Measurements from ENCODE around the gene SSPN.

SSPN gene

GRCh38 chr12:26197832-26198231 lies 2.5 kb downstream of the SSPN start:
- TF ChIP-seq CTCF (conservative IDR thresholded peaks at IDR 0.05; ENCODE audit: low read depth, low read length) = no peak
- DNase-seq (ENCODE audit: low read depth) = no peak

GRCh38 chr12:26198742-26199141 lies 3.4 kb downstream of the SSPN start:
- no peak for DNase-seq (ENCODE audit: low read depth)
- no peak overlapping the region for H3K4me3 ChIP-seq (ENCODE audit: low read length)
- no peak for TF ChIP-seq CTCF (conservative IDR thresholded peaks at IDR 0.05; ENCODE audit: low read depth, low read length)

More at GRCh38 chr12:26197832-26198231, 2.5 kb downstream of the SSPN start:
- H3K4me3 ChIP-seq (ENCODE audit: low read length) = no peak overlapping the region

GRCh38 chr12:26203167-26203780 lies 7.9 kb downstream of the SSPN start:
- no peak for TF ChIP-seq CTCF (conservative IDR thresholded peaks at IDR 0.05; ENCODE audit: low read depth, low read length)
- DNase-seq (ENCODE audit: low read depth) = no peak
- H3K4me3 ChIP-seq (ENCODE audit: low read length) = no peak overlapping the region

GRCh38 chr12:26204612-26205289 lies 9.4 kb downstream of the SSPN start:
- no peak for DNase-seq (ENCODE audit: low read depth)
- TF ChIP-seq CTCF (conservative IDR thresholded peaks at IDR 0.05; ENCODE audit: low read depth, low read length) = no peak
- H3K4me3 ChIP-seq (ENCODE audit: low read length) = no peak overlapping the region

GRCh38 chr12:26205298-26205697 lies 9.9 kb downstream of the SSPN start:
- H3K4me3 ChIP-seq (ENCODE audit: low read length) = no peak overlapping the region
- TF ChIP-seq CTCF (conservative IDR thresholded peaks at IDR 0.05; ENCODE audit: low read depth, low read length) = no peak
- no peak for DNase-seq (ENCODE audit: low read depth)

- H3K4me3 ChIP-seq (ENCODE audit: low read length) = no peak overlapping the region
- DNase-seq (ENCODE audit: low read depth) = no peak
- TF ChIP-seq CTCF (conservative IDR thresholded peaks at IDR 0.05; ENCODE audit: low read depth, low read length) = no peak
Observed at GRCh38 chr12:26205941-26206340, 10.6 kb downstream of the SSPN start.

GRCh38 chr12:26211331-26211730 lies 16.0 kb downstream of the SSPN start:
- H3K4me3 ChIP-seq (ENCODE audit: low read length) = no peak overlapping the region
- DNase-seq (ENCODE audit: low read depth) = no peak
- no peak for TF ChIP-seq CTCF (conservative IDR thresholded peaks at IDR 0.05; ENCODE audit: low read depth, low read length)

Measured in retinal pigment epithelial cell (primary cell).